ENCODE results near the gene OR5AN1. TPM values are rescaled to one million over a fixed set of nuclear protein-coding genes. Genes with fewer than 3 reads are reported as not detected.

OR5AN1 gene
- polyA plus RNA-seq, 4 donors = not detected

- no peak for DNase-seq (ENCODE audit: low read depth in 4 of 4, low spot score in 2 of 4)
These were observed 59.5 kb downstream of the OR5AN1 start for GRCh38 chr11:59418156-59418555.

Other genes starting within 250 kb of the OR5AN1 start
- gene FAM111A, start 216.0 kb upstream of the OR5AN1 start, polyA plus RNA-seq (ENCODE audit: insufficient read length in 4 of 4) = 10 to 100 TPM; 48.3 to 90.1 (median 65.6) TPM
- 10 to 100 TPM; 43.1 to 47.2 (median 44.5) TPM for gene DTX4, start 186.8 kb upstream of the OR5AN1 start, polyA plus RNA-seq (ENCODE audit: insufficient read length in 4 of 4)
- 1 to 10 TPM; 6.0 to 9.8 (median 8.1) TPM for gene MPEG1, start 146.0 kb upstream of the OR5AN1 start, polyA plus RNA-seq (ENCODE audit: insufficient read length in 4 of 4)
- gene OR5A2, start 67.5 kb downstream of the OR5AN1 start, polyA plus RNA-seq (ENCODE audit: insufficient read length in 4 of 4) = under 1 TPM in 3 of 4 donors, not detected in 1; 0.03 to 0.04 (median 0.03) TPM
- gene OR5A1, start 77.6 kb downstream of the OR5AN1 start, polyA plus RNA-seq (ENCODE audit: insufficient read length in 4 of 4) = under 1 TPM in 2 of 4 donors, not detected in 2; 0.03 to 0.05 TPM
- gene OR4D6, start 98.1 kb downstream of the OR5AN1 start, polyA plus RNA-seq (ENCODE audit: insufficient read length in 4 of 4) = not detected
- gene OR4D10, start 114.4 kb downstream of the OR5AN1 start, polyA plus RNA-seq (ENCODE audit: insufficient read length in 4 of 4) = not detected
- gene OR4D11, start 144.7 kb downstream of the OR5AN1 start, polyA plus RNA-seq (ENCODE audit: insufficient read length in 4 of 4) = not detected
- under 1 TPM in 3 of 4 donors, not detected in 1; 0.03 to 0.11 (median 0.04) TPM for gene OR4D9, start 152.6 kb downstream of the OR5AN1 start, polyA plus RNA-seq (ENCODE audit: insufficient read length in 4 of 4)